Muscle layer of colon (tissue), 2 donors: ENCODE data around the gene SNORC.

Experiments used
- H3K27ac ChIP-seq: one replicate; pipeline ENCODE4 v1.7.0; 2013; ENCODE audit warnings: low read depth, mild to moderate bottlenecking, low read length, moderate library complexity
- H3K27me3 ChIP-seq, 2 donors: one replicate each; pipeline ENCODE4 v1.7.0; 2013; ENCODE audit warnings: low read length in 2 of 2, mild to moderate bottlenecking in 2 of 2; ENCODE audit not compliant: insufficient read depth in 2 of 2, control insufficient read depth in 1 of 2
- H3K36me3 ChIP-seq: one replicate; pipeline ENCODE4 v1.7.0; 2013; ENCODE audit warnings: mild to moderate bottlenecking, low read length; ENCODE audit not compliant: insufficient read depth
- H3K4me1 ChIP-seq: one replicate; pipeline ENCODE4 v1.7.0; 2013; ENCODE audit warnings: mild to moderate bottlenecking, low read length; ENCODE audit not compliant: insufficient read depth
- H3K4me3 ChIP-seq, 2 donors: one replicate each; pipeline ENCODE4 v1.7.0; 2013; ENCODE audit warnings: low read length in 2 of 2, low read depth in 1 of 2, mild to moderate bottlenecking in 1 of 2, moderate library complexity in 1 of 2
- H3K9ac ChIP-seq: one replicate; pipeline ENCODE4 v1.7.0; 2013; ENCODE audit warnings: low read length
- H3K9me3 ChIP-seq: one replicate; pipeline ENCODE4 v1.7.0; 2013; ENCODE audit warnings: mild to moderate bottlenecking, low read length
- donor health status: abdominal sarcoma.
- donor health status: Adenocarcinoma of cecum.

The SNORC gene

DNA sequence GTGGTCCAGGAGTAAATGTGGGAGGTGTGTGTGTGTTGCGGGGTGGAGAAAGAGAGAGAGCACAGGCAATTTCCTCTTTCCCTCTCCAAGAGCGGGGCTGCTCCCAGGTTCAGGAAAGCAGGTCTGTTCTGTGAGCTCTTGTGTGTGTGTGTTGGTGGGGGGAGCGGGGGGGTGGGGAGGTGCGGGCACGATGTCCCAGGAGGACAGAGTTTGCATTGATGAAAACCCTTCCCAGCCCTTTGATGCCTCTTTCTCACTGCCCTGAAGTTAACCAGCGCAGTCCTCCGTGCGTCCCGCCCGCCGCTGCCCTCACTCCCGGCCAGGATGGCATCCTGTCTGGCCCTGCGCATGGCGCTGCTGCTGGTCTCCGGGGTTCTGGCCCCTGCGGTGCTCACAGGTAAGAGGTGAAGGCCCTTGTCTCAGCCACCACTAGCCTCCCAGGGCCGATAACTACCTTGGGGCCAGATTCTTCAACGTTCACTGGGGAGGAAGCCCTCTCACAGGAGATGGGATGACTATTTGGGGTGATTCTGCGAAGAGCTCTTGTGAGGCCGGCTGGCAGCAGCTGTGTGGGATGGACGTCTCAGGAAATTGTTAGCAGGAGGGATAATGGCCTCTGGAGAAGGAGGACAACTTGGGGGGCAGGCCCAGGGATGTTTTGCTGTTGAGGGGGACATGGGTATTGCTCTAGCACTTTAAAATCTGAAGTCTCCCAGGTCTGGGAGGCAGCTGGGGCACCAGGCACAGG is at the start of gene SNORC:
Gene SNORC (plus strand): TSS at position 247 of the 748 bp plus-strand sequence. CDS start 78 bp downstream, at position 325.
- Histone ChIP-seq H3K9ac (no peak within 1 kb of the TSS), H3K4me3 (no peak within 1 kb of the TSS), H3K27me3 (peaks cover under 1 to 2% of the 10 kb centered on the region in 2 donors), H3K4me1 (no peaks in the 10 kb centered on the region), H3K27ac (no peak within 1 kb of the TSS), H3K9me3 (no peaks in the 10 kb centered on the region), H3K36me3 (no peaks in the 10 kb centered on the region)

GRCh38 chr2:232829988-232830387 is 40.1 kb upstream of the SNORC start:
- no peaks in the 10 kb centered on the region for H3K9me3 ChIP-seq
- no peak overlapping the region for H3K9ac ChIP-seq
- peaks cover 52% of the 10 kb centered on the region for H3K36me3 ChIP-seq
- H3K27ac ChIP-seq = no peak overlapping the region
- no peak overlapping the region for H3K4me3 ChIP-seq
- no peaks in the 10 kb centered on the region for H3K27me3 ChIP-seq
- H3K4me1 ChIP-seq = no peaks in the 10 kb centered on the region

GRCh38 chr2:232831496-232831895 is 38.6 kb upstream of the SNORC start:
- H3K36me3 ChIP-seq = peaks cover 56% of the 10 kb centered on the region

GRCh38 chr2:232833830-232834229 is 36.2 kb upstream of the SNORC start:
- Histone ChIP-seq H3K9ac (no peak overlapping the region), H3K27me3 (no peaks in the 10 kb centered on the region), H3K9me3 (no peaks in the 10 kb centered on the region), H3K4me3 (no peak overlapping the region), H3K4me1 (peaks cover 5% of the 10 kb centered on the region), H3K27ac (no peak overlapping the region), H3K36me3 (peaks cover 66% of the 10 kb centered on the region)

More at GRCh38 chr2:232831496-232831895, 38.6 kb upstream of the SNORC start:
- Histone ChIP-seq H3K27me3 (no peaks in the 10 kb centered on the region), H3K4me1 (no peaks in the 10 kb centered on the region), H3K9me3 (no peaks in the 10 kb centered on the region), H3K9ac (no peak overlapping the region), H3K27ac (no peak overlapping the region), H3K4me3 (no peak overlapping the region)

DNA sequence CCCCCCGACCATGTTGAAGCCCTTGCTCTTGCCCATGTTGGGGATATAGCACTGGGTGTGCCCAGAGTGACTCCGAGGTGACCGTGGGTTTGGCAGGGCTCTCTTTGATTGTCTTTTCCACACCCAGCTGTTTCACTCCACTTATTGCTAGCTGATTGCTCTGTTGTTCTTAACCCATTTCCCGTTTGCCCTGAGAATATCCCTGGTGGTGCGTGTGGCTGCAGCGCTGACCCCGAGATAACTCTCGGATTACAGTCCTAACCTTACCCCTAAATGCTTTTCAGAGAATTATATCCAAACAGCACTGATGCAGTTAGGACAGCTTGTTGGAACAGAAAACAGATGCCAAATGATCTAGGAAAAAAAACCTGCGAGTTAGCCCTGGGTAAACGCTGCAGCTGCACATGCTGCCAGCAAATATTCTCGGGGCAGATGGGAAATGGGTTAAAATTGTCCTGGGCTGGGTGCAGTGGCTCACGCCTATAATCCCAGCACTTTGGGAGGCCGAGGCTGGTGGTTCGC is 34.3 kb upstream of the SNORC start:
- no peaks in the 10 kb centered on the region for H3K27me3 ChIP-seq
- H3K36me3 ChIP-seq = peaks cover 78% of the 10 kb centered on the region
- no peak overlapping the region for H3K9ac ChIP-seq
- H3K9me3 ChIP-seq = no peaks in the 10 kb centered on the region
- H3K4me3 ChIP-seq = no peak overlapping the region
- H3K4me1 ChIP-seq = peaks cover 13% of the 10 kb centered on the region
- H3K27ac ChIP-seq = no peak overlapping the region

GRCh38 chr2:232836934-232837333 is 33.1 kb upstream of the SNORC start:
- Histone ChIP-seq H3K4me1 (peaks cover 13% of the 10 kb centered on the region), H3K36me3 (peaks cover 71% of the 10 kb centered on the region), H3K9me3 (no peaks in the 10 kb centered on the region), H3K27ac (no peak overlapping the region), H3K9ac (no peak overlapping the region), H3K27me3 (no peaks in the 10 kb centered on the region), H3K4me3 (no peak overlapping the region)

DNA sequence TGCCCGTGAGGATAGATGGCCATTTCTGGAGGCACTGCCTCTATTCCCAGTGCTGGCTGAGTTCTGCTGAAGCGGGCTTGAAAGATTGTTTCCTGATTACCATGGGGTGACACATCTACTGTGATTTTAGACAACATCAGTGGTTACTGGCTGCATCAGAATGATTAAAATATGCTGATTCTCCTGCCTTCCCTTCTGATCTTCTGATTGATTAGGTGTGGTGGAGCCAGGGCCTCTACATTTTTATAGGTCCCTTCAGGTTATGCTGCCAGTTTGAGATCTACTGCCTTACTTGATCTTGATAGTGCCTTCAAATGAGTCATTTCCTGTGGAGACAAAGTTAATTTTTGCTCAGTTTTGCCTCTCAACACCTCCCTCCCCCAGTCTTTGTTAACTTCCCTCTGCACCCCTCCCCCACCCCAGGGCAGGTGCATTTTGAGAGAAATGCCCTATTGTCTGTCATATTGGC is 31.6 kb upstream of the SNORC start:
- H3K9ac ChIP-seq = no peak overlapping the region
- H3K4me3 ChIP-seq = no peak overlapping the region
- no peaks in the 10 kb centered on the region for H3K27me3 ChIP-seq
- peaks cover 13% of the 10 kb centered on the region for H3K4me1 ChIP-seq
- H3K27ac ChIP-seq = no peak overlapping the region
- H3K9me3 ChIP-seq = no peaks in the 10 kb centered on the region
- peaks cover 68% of the 10 kb centered on the region for H3K36me3 ChIP-seq

DNA sequence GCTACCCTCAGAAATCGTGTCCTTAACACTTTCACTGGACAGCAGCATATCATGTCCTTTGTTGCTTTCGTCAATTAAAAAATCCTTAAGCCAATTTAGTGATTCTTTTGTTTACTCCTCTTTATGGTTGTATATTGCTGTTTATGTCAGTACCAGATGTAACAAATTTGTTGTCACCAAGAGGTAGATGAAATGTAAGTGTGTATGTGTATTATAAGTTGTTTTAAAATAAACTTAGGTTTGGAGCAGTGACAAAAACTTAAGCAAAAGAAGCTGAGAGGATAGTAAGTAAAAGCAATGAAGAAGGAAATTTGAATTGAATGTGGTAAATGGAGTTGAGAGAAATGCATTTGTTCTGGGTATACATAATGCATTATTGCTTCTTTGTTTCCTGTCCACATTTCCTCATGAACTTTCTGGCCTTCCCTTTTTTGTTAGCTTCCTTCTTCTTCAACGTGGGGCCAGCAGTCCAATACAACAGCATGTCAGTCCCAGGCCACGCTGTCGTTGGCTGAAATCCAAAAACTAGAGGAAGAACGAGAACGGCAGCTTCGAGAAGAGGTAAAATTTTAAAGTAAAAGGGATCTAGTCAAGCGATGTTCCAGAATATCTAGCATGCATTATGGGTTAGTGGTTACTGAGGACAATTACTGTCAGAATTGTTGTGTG is 30.5 kb upstream of the SNORC start:
- Histone ChIP-seq H3K4me3 (no peak overlapping the region), H3K36me3 (peaks cover 64% of the 10 kb centered on the region), H3K27me3 (no peaks in the 10 kb centered on the region), H3K4me1 (peaks cover 13% of the 10 kb centered on the region), H3K9me3 (no peaks in the 10 kb centered on the region), H3K27ac (no peak overlapping the region), H3K9ac (no peak overlapping the region)

GRCh38 chr2:232842689-232843088 is 27.4 kb upstream of the SNORC start:
- Histone ChIP-seq H3K9ac (no peak overlapping the region), H3K4me1 (peaks cover 13% of the 10 kb centered on the region), H3K27me3 (no peaks in the 10 kb centered on the region), H3K36me3 (peaks cover 73% of the 10 kb centered on the region), H3K9me3 (no peaks in the 10 kb centered on the region), H3K27ac (no peak overlapping the region), H3K4me3 (no peak overlapping the region)

- no peak overlapping the region for H3K9ac ChIP-seq
- peaks cover 75% of the 10 kb centered on the region for H3K36me3 ChIP-seq
- H3K27ac ChIP-seq = no peak overlapping the region
- H3K9me3 ChIP-seq = no peaks in the 10 kb centered on the region
- H3K4me3 ChIP-seq = no peak overlapping the region
- H3K4me1 ChIP-seq = peaks cover 8% of the 10 kb centered on the region
- H3K27me3 ChIP-seq = no peaks in the 10 kb centered on the region
Observed at GRCh38 chr2:232843834-232844233, 26.2 kb upstream of the SNORC start.

- Histone ChIP-seq H3K9me3 (no peaks in the 10 kb centered on the region), H3K27ac (no peak overlapping the region), H3K9ac (no peak overlapping the region), H3K27me3 (no peaks in the 10 kb centered on the region), H3K4me1 (no peaks in the 10 kb centered on the region), H3K4me3 (no peak overlapping the region), H3K36me3 (peaks cover 83% of the 10 kb centered on the region)
Observed at GRCh38 chr2:232846055-232846454, 24.0 kb upstream of the SNORC start.
